GM11168 (cell line): ENCODE measurements around the gene GRIPAP1.

ENCODE experiments used
- in situ Hi-C: fragments of 300-500 bp; cut with MboI; formaldehyde crosslinking; loops from one replicate; pipeline ENCODE4 v1.12.0; 2022; ENCODE audit warnings: low sequenced_read_pairs; ENCODE audit not compliant: unreplicated experiment

GRIPAP1 gene

GRCh38 chrX:48961585-48962091 is 40.4 kb downstream of the GRIPAP1 start:
- in situ Hi-C loops = no loop called here

GRCh38 chrX:48960291-48960690 is 41.8 kb downstream of the GRIPAP1 start:
- in situ Hi-C loops = no loop called here

- in situ Hi-C loops = no loop called here
These were observed 43.4 kb downstream of the GRIPAP1 start for GRCh38 chrX:48958635-48959094.

GRCh38 chrX:48957827-48958634 is 44.0 kb downstream of the GRIPAP1 start:
- in situ Hi-C loops = no loop called here

GRCh38 chrX:48957477-48957826 is 44.6 kb downstream of the GRIPAP1 start, which contains the start of gene OTUD5:
OTUD5 (minus strand) TSS chrX:48957607; CDS start chrX:48957570, 37 bp downstream.
- in situ Hi-C loops = no loop called here

- in situ Hi-C loops = no loop called here
These were observed 45.2 kb downstream of the GRIPAP1 start for GRCh38 chrX:48956728-48957414.

- in situ Hi-C loops = loop anchor here (5.0 kb wide), 1 partner anchor 36 kb away; the partner anchor contains the start of gene SLC35A2
These were observed 53.5 kb downstream of the GRIPAP1 start for GRCh38 chrX:48948589-48948988.

GRCh38 chrX:48945517-48946348 is 56.3 kb downstream of the GRIPAP1 start:
- in situ Hi-C loops = loop anchor here (5.0 kb wide), 1 partner anchor 33 kb away; the partner anchor contains the start of gene SLC35A2

GRCh38 chrX:48942895-48943294 is 59.2 kb downstream of the GRIPAP1 start:
- in situ Hi-C loops = no loop called here

- in situ Hi-C loops = no loop called here
These were observed 61.6 kb downstream of the GRIPAP1 start for GRCh38 chrX:48940404-48940955.

- in situ Hi-C loops = no loop called here
These were observed 62.4 kb downstream of the GRIPAP1 start for GRCh38 chrX:48939524-48940228.

GRCh38 chrX:48938721-48939425 is 63.2 kb downstream of the GRIPAP1 start:
- in situ Hi-C loops = no loop called here

GRCh38 chrX:48937054-48937907 is 64.8 kb downstream of the GRIPAP1 start:
- in situ Hi-C loops = no loop called here

- in situ Hi-C loops = no loop called here
These were observed 65.5 kb downstream of the GRIPAP1 start for GRCh38 chrX:48936429-48937053.

GRCh38 chrX:48935301-48935670 is 66.8 kb downstream of the GRIPAP1 start:
- in situ Hi-C loops = no loop called here

GRCh38 chrX:48934581-48935300 is 67.3 kb downstream of the GRIPAP1 start:
- in situ Hi-C loops = no loop called here

- in situ Hi-C loops = no loop called here
These were observed 68.3 kb downstream of the GRIPAP1 start for GRCh38 chrX:48933757-48934156.
